Fibroblast of skin of scalp (primary cell): Measurements from ENCODE around the gene ITGA8.
A peak's percentile ranks its signal among the peaks of the same experiment; 100 is the strongest.
"Not testable (repeated sequence)": the region's sequence is repeated elsewhere in the genome, so short reads cannot be mapped to it uniquely, and the experiment has no call there.

Experiments
- DNase-seq: peaks from one replicate; pipeline ENCODE4 v3.0.0-alpha.2; 2013

ITGA8 gene

DNA sequence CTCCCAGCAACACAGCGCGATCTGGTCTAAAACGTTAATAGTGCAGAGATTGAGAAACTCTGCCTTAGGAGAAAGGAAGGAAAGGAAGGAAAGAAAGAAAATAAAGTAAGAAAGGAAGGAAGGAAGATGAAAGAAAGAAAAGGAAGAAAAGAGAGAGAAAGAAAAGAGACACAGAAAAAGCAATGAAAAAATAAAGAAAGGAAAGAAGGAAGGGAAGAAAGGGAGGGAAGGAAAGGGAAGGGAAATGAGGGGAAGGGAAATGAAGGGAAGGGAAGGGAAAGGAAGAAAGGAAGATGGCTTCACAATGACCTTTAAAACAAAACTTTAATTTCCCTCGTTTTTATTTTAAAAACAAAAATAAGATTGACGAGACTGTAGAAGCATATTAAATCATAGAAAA is 173.1 kb downstream of the ITGA8 start:
- DNase-seq, result no peak

DNA sequence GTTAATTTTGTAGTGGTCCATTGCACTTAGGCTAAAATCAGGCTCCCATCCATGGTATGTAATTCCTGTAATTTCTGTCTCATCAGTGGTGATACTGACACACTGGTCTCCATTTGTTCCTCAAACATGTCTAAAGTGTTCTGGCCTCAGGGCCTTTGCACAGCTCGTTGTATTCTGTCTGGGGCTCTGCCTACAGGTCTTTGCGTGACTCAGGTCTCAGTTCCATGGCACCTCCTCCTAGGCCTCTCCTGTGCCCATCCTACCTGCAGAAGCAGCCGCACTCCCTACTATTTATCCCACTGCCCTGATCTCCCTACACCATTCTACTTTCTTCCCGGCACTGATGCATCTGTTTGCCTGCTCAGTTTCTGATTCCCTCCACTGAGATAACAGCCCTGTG is 173.8 kb downstream of the ITGA8 start:
- no peak for DNase-seq

DNA sequence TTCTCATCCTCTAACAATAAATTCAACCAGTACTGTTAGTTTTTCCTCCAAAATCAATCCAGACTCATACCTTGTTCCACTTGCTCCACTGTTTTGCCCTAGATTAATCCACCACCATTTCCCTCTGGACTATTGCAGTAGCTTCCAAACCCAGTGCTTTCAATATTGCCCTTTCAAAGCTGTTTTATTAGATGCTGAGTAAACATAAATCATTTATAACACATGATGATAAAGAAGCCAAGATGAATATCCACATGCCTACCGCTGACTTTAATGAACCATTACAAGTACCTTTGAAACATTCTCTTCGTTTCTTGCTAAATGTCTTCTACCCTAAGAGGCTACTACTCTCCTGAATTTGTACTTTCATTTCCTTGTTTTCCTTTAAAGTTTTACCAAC is 174.5 kb downstream of the ITGA8 start:
- no peak for DNase-seq

DNA sequence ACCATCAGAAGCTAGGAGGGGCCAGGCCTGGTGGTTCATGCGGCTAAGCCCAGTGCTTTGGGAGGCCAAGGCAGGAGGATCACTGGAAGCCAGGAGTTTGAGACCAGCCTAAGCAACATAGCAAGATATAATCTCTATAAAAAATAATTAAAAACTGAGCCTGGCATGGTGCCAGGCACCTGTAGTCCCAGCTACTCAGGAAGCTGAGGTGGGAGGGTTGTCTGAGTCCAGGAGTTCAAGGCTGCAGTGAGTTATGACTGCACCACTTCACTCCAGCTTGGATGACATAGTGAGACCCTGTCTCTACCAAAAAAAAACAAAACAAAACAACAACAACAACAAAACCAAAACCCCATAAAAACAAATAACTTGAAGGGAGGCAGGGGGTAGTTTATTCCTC is 175.7 kb downstream of the ITGA8 start:
- DNase-seq, result no peak

DNA sequence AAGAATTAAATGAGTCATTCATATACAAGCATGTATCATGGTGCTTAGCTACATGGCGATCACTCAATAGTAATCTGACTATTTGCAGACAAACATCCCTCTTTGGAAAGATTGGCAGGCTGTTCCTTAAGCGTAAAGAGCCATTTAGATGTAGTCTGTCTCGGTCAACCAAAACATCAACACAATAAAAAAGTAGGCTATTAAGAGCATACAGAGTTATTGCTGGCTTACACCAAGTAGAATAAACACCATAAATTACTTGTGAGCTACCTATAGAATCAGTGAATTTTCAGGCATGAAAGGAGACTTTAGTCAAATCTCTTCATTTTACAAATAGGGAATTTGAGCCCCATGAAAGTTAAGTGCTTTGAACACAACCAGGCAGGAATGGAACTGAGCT is 176.9 kb downstream of the ITGA8 start:
- no peak for DNase-seq

DNA sequence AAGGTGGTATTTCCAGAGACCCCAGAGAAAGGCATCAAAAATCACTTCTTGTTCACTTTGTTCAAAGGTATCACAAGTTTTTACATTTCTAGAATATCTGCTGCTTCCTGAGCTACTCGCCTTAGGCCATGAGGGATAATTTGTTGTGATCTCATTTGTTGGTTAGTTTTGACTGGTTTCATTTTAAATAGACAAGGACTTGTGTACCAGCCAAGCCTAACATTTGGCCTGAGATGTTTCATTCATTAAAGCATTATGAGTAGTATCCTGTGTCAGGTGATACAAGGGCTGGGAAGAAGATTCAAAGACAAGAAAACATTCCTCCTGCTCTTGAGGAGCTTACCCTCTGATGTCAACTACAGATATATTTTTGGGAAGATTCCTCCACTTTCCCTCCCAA is 178.3 kb downstream of the ITGA8 start:
- DNase-seq, result no peak

DNA sequence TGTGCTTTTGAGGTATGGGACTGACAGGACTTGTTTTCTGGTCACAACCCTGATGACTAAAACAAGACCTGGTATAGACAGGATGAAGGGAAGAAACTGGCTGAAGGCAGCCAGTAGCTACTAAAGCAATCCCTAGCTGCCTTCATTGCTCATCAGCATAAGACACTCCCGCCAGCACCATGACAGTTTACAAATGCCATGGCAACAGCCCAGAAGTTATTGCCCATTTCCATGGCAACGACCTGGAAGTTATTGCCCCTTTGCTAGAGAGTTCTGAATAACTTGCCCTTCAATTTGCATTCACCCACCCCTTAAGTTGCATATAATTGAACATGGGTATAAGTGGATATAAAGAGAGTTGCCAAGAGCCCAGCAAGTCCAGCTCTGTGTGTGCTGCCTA is 179.0 kb downstream of the ITGA8 start:
- DNase-seq, result peak; percentile 14

DNA sequence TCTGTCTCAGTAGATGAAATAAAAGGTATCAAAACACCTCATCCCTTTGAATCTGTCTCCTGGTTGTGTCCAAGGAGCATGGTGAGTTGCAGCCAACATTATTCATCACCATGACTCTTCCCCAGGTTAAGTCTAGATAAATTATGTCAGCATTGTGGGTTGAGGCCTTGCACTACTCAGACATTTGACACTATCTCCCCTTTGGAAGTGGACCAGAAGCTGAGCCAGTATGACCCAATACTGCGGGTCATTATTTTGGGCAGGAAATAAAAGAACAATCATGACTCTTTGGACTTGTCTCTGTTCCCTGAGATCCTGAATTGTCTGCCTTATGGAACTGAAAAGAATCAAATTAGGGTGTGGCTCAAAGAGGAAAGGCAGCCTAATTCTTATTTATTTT is 180.5 kb downstream of the ITGA8 start:
- DNase-seq, result no peak

DNA sequence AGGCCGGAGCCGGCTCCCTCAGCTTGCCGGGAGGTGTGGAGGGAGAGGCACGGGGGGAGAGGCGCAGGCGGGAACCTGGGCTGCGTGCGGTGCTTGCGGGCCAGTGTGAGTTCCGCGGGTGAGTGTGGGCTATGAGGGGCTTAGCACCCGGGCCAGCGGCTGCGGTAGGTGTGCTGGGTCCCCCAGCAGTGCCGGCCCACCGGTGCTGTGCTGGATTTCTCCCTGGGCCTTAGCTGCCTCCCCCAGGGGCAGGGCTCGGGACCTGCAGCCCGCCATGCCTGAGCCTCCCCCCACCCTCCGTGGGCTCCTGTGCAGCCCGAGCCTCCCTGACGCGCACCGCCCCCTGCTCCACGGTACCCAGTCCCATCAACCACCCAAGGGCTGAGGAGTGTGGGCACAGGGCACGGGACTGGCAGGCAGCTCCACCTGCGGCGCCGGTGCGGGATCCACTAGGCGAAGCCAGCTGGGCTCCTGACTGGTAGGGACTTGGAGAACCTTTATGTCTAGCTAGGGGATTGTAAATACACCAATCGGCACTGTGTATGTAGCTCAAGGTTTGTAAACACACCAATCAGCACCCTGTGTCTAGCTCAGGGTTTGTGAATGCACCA is 184.7 kb downstream of the ITGA8 start:
- DNase-seq, result not testable (repeated sequence)

DNA sequence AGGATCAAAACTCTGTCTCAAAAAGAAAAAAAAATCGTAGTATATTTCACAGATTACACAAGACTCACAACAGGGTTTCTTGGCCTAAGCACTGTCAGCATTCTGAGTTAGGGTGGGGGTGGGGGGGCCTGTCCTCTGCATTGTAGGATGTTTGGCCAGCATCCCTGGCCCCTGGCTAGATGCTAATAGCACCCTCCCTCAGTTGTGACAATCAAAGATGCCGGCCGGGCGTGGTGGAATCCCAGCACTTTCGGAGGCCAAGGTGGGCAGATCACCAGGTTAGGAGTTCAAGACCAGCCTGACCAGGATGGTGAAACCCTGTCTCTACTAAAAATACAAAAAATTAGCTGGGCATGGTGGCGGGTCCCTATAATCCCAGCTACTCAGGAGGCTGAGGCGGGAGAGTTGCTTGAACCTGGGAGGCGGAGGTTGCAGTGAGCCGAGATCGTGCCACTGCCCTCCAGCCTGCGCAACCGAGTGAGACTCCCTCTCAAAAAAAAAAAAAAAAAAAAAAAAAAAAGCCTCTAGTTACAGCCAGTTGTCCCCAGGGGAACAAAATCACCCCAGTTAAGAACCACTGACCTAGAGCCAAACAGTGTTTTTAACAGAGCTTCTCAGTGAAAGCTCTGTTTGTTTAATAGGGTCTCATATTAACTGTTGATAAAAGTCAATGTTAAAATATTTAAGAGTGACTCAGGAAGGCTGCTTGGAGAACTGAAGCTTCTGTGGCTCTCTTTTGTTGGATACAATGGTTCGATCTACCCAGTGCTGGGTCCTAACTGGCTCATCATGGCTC is 187.6 kb downstream of the ITGA8 start:
- DNase-seq, result peak; percentile 23

DNA sequence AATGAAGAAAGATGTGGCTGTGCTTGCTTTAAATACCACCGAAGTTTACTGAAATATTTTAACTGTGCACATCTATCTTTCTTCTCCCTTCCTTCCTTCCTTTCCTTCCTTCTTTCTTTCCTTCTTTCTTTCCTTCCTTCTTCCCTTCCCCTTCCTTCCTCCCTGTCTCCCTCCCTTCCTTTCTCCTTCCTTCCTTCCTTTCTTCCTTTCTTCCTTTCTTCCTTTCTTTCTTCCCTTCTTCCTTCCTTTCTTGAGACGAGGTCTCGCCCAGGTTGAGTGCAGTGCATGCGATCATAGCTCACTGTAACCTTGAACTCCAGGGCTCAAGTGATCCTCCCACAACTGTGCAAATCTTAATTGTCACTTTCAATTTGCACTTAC is 190.9 kb downstream of the ITGA8 start:
- DNase-seq, result no peak

DNA sequence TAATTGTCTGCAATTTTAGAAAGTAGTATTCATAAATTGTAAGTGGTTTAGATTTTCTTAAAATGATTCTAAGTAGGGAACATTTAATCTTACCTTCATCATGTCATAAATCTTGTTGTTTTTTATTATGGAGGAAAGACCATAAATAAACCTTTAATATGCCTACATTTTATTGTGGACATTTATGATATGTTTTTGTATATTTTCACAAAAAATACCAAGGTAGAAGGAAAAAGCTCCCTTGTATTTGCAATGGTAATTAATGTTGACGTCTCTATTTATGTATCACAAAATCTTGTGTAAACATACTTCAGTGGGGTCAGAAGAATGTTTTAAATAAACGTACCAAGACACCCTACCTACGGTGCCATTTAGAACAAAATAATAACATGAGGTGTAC is 193.0 kb downstream of the ITGA8 start:
- DNase-seq, result no peak

DNA sequence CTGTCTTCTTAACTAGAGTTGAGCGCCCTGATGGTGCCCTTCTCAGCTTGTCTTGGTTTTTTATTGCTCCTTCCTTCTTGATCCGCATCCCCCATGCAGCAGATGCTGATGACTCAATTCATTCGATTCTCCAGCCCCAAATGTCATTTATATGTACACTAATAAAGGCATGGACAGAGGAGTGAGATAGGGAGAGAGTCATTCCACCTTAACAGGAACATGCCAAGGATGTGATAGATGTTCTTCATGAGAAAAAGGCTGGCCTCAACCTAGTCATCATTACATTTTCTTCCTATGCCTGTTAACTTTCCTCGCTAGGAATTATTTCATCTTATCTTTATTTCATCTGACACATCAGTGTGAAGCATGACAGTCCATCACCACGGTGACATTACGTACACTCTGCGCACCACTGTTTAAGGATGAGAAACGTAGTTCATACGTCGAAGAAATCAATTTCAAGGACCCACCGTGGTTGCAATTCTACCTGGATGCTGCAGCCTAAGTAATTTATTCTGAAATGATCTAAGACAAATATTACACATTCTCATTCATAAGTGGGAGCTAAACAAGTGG is 198.3 kb downstream of the ITGA8 start:
- DNase-seq, result no peak

DNA sequence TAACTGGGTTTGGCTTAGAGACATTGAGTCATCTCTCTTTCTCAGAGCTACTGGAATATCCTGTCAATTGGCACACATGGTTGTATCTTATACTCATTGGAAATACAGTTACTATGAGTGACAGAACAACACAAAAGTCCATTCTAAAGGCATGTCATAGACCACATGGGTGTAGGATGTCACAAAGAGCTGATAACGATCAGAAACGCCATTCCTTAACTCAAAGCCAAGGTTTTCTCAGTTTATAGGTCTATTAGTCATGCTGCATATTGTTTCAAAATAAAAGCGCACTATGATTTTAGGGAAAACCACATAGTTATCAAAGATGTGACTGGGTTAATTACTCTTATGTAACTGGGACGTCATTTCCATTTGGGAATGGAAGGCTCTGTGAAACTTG is 201.5 kb downstream of the ITGA8 start:
- DNase-seq, result peak; percentile 27

DNA sequence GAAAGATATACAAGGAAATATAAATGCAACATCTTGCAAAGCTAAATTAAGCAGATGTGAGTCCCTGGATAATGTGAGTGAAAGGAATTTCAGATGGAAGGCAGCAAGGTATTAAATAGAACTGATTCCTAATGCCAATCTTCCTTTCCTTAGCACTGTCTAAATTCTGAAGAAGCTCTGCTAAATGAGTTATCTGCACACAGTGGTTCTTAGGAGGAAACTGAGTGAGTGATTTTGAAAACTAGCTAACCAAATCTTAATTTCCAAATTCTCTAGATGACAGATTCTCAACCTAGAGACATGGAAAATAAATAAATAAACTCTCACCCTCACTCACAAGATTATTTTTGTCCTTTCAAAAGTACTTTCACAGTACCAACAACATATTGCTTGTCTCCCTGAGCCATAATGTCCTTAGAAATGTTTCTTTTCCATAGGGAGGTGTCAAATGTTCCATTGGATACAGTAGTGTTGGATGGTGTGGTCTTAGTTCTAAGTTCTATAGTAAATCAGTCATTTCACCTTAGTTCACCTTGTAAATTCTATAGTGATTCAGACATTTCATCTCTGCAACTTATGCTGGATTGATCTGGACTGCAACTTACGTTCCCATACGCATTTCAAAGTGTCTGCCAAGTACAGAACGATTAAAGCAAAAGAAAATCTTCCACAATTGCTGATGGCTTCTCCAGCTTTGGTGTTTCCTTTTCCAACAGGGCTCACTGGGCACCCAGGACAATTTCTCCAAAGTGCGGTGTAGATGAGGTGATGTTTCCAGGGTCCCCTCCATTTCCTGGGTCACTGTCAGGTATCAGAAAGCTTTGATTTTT is 203.3 kb downstream of the ITGA8 start:
- no peak for DNase-seq

DNA sequence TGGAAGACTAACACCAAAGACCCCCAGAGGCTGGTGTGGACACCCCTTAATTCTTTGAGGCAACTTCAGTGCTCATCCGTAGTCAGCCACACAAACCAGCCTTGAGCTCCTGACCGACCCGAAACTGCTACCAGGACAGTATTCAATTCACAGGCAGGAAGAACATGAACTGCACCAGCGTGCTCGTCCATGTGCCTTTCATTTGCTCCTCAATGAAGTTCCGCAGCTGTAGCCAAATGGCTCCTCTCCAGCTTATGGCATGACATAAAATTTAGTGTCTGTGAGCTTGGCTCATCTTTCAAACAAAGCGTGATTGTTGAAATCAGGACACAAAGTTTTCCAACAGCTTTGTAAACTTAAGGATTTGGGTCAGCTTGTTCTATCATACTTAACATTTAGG is 204.5 kb downstream of the ITGA8 start:
- peak; percentile 63 for DNase-seq

DNA sequence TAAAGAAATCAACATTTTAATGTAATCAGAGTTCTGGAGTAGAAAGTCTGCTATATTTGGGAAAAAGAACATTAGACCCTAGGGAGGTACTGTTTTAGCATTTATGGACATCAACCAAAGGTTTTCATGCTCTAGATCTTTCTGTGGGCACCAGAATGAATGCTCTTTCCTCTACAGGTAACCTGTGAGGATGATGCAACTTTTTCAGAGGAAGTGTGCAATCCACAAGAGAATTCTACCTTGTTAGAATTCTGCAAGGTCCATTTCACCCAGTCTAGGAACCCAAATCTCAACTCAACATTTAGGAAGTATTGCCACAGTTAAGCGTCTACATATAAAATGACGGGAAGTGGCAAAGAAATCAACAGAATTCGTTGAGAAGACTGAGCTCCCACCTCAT is 208.8 kb downstream of the ITGA8 start:
- no peak for DNase-seq

DNA sequence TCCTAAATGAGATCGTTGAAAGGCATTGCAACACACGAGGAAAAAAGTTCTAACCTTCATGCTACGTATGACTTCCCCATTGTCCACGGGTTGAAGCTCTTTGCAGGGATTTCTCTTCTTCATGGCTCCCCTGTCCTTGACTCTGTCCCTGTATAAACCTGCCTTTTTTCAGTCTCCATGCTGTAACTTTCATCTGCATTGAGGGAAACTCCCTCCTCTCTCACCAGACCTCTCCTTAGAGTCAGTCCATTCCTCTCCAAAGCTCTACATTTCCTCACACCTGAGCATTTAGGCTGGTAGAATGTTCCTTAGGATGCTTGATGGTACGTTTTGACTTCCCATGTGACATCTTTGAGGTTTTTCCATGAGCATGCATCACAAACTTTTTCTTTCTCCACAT is 214.4 kb downstream of the ITGA8 start:
- no peak for DNase-seq

DNA sequence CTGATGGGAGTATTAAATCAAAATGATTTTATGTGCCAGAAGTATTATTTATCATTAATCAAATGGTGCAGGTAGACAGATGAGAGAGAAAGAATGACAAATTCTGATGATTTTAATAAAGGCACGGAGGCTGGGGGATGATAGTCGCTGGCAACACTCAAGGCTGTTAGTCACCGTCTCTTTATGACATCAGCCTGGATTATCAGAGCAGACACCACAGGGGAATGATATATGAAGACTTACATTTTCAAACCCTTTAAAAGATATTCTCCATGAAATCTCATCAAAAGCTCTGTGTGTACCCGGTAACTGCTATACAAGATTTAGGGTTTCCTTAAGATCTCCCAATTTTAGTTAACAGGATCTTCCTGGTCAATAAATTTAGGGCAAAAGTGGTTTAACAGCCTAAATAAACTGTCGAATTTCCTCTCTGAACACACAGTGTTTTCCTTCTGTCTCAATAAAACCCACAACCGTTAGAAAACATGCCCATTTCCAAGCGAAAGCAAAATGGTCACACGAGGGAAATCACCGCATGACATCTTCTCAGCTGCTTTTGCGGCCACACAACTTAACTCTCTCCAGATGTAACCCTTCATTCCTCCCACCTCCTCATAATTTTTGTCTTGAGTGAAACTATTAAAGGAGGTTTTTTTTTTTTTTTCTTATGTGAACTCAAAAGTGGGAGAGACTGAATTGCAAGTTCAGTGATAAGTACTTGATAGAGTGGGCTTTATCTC is 215.5 kb downstream of the ITGA8 start:
- DNase-seq, result peak; percentile 91

DNA sequence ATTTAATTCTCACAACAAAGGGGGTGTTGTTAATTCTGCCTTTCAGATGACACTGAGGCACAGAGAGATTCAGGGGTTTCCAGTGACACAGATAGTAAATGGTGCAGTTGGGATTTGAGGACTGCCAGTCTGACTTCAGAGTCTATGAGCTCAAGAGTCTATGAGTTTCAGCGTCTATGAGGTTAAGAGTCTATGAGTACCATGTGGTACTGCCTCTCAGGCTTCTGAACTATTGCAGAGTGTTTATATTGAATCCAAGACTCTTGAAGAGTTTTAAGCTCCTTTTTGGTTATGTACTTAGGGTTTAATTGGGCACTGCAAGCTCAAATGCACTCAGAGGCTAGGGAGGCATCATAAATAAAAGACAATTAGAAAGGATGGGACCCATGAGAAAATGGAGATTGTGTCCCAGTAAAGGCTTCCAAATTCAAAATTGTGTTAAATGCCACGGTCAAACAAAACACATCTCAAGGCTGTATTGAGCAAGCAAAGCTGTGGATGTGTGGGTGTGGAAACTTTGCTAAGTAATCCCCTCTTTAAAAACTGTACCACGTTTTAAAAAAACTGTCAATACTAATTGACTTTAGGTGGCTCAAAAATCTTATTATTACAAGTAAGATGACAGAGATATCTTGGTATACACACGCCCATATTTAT is 224.7 kb downstream of the ITGA8 start:
- DNase-seq, result no peak

DNA sequence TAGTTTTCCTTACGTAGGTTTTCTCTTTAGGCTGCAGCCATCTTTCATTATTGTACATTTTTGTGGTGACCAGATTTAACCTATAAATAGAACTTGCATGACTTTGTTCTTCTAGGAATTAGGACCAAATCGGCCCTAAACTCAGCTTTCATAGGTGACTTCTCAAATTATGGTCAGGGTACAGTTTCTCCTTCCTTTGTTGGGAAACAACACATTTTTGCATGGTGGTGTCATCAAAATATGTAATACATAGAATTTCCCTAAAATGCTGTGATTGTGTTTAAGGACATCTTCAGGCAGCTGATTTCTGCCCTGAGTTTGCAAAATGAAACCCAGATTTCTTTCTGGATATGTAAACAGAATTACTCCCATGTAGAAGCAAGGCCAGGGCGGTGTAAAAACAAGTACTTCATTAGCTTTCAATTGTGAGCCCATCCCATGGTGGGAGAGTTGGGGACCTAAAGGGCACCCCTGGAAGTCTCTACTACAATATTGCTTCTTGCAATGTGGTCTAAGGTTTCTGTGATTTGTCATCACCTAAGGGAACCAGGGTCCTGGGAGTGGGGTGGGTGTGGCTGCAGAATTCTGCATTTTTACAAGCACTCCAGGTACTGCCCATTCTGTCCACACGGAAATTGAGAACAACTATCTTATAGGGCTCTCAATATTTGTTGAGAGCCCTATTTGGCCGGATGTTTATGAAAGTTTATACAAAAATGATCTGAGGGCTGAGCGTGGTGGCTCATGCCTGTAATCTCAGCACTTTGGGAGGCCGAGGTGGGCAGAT is 227.7 kb downstream of the ITGA8 start:
- DNase-seq, result peak; percentile 73
